ENCODE measurements around the gene SENP6.

DNA sequence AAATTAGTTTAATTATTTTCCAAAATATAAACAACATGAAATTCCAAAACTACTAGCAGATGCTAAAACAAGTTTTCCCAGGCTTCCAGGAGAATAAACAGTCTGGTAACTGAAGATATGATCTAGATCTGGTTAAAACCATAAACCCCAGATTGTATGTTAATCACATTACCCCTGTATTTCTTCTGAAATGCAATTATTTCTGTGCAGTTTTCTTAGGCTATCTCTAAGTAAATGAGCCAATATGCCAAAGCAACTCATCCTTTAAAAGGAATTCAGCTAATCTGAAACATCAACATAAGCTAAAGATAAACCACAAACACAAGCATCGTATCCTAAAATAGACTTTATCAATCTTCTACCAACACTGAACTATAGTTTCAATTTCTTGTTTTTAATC, 44.6 kb upstream of the SENP6 start:
- no peak for TF ChIP-seq EZH2 (IDR thresholded peaks at IDR 0.05; ENCODE audit: insufficient read depth, poor library complexity, severe bottlenecking)
- TF ChIP-seq EZH2phosphoT487 (IDR thresholded peaks at IDR 0.05; ENCODE audit: insufficient read depth, low read depth): no peak
